ENCODE measurements around the gene INSM2.

DNA sequence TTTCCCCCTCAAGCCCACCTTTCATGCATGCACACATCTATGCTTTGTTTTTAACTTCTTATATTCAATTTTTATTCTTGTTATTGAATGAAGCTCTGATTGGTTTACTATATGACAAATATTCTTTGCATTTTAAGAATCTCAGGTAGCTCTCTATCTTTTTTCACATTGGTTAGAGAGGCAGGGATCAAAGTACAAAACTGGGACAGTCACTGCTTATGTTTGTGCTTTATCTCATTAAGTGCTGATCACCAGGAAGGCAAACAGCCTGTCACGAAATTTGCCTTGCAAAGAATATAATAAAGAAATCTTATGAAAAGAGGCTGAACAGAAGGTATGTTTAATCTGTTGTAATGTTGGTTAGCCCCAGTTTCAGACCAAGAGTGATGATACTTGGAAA is 29.7 kb upstream of the INSM2 start:
- TF ChIP-seq SP1 (IDR thresholded peaks at IDR 0.05) (no peak), RAD21 (IDR thresholded peaks at IDR 0.05) (no peak), TAF1 (conservative IDR thresholded peaks at IDR 0.05) (no peak), GABPA (IDR thresholded peaks at IDR 0.05 in 1 of 2, conservative IDR thresholded peaks at IDR 0.05 in 1 of 2) (no peak)
- TF ChIP-seq, protein P1, sequence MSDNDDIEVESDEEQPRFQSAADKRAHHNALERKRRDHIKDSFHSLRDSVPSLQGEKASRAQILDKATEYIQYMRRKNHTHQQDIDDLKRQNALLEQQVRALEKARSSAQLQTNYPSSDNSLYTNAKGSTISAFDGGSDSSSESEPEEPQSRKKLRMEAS (IDR thresholded peaks at IDR 0.05), result no peak
- TF ChIP-seq, protein P2, sequence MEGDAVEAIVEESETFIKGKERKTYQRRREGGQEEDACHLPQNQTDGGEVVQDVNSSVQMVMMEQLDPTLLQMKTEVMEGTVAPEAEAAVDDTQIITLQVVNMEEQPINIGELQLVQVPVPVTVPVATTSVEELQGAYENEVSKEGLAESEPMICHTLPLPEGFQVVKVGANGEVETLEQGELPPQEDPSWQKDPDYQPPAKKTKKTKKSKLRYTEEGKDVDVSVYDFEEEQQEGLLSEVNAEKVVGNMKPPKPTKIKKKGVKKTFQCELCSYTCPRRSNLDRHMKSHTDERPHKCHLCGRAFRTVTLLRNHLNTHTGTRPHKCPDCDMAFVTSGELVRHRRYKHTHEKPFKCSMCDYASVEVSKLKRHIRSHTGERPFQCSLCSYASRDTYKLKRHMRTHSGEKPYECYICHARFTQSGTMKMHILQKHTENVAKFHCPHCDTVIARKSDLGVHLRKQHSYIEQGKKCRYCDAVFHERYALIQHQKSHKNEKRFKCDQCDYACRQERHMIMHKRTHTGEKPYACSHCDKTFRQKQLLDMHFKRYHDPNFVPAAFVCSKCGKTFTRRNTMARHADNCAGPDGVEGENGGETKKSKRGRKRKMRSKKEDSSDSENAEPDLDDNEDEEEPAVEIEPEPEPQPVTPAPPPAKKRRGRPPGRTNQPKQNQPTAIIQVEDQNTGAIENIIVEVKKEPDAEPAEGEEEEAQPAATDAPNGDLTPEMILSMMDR (IDR thresholded peaks at IDR 0.05; ENCODE audit: low read depth, low read length, missing input control), result no peak
- TF ChIP-seq, protein P3, sequence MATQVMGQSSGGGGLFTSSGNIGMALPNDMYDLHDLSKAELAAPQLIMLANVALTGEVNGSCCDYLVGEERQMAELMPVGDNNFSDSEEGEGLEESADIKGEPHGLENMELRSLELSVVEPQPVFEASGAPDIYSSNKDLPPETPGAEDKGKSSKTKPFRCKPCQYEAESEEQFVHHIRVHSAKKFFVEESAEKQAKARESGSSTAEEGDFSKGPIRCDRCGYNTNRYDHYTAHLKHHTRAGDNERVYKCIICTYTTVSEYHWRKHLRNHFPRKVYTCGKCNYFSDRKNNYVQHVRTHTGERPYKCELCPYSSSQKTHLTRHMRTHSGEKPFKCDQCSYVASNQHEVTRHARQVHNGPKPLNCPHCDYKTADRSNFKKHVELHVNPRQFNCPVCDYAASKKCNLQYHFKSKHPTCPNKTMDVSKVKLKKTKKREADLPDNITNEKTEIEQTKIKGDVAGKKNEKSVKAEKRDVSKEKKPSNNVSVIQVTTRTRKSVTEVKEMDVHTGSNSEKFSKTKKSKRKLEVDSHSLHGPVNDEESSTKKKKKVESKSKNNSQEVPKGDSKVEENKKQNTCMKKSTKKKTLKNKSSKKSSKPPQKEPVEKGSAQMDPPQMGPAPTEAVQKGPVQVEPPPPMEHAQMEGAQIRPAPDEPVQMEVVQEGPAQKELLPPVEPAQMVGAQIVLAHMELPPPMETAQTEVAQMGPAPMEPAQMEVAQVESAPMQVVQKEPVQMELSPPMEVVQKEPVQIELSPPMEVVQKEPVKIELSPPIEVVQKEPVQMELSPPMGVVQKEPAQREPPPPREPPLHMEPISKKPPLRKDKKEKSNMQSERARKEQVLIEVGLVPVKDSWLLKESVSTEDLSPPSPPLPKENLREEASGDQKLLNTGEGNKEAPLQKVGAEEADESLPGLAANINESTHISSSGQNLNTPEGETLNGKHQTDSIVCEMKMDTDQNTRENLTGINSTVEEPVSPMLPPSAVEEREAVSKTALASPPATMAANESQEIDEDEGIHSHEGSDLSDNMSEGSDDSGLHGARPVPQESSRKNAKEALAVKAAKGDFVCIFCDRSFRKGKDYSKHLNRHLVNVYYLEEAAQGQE (IDR thresholded peaks at IDR 0.05), result no peak
- TF ChIP-seq, protein P4, sequence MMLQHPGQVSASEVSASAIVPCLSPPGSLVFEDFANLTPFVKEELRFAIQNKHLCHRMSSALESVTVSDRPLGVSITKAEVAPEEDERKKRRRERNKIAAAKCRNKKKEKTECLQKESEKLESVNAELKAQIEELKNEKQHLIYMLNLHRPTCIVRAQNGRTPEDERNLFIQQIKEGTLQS (IDR thresholded peaks at IDR 0.05), result no peak
